ENCODE data around the gene GNPDA1. TPM values are rescaled to one million over a fixed set of nuclear protein-coding genes. Genes with fewer than 3 reads are reported as not detected.

The GNPDA1 gene
- polyA plus RNA-seq, 4 donors, result 20.6 to 123 (median 31.0) TPM

DNA sequence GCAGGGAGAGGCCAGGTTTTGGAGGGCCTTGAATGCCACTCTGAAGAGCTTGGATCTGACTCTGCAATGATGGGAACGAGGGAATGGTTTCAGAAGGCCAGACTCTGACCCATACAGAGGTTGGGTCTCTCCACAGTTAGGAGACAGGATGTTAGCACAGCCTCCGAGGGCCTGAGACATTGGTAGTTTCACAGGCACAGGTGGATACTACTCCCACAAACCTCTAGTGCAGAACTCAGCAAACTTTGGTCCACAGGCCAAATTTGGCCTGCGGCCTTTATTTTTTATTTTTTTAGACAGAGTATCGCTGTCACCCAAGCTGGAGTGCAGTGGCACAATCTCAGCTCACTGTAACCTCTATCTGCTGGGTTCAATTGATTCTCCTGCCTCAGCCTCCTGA is 2.9 kb downstream of the GNPDA1 start:
- H3K27me3 ChIP-seq (ENCODE audit: control insufficient read depth in 3 of 3, insufficient read depth in 3 of 3, low read length in 3 of 3), result no peaks in the 10 kb centered on the region
- WGBS, 3 donors, result 90 to 92% (median 91%) methylated on average over 4 of the region's 4 CpGs
- no peak overlapping the region for H3K27ac ChIP-seq (ENCODE audit: low read depth in 1 of 3, low read length in 2 of 3)
- H3K9me3 ChIP-seq (ENCODE audit: control insufficient read depth in 2 of 2, insufficient read depth in 1 of 2, low read depth in 1 of 2, low read length in 1 of 2), result no peaks in the 10 kb centered on the region
- peaks cover 0 to 51% (median 8%) of the 10 kb centered on the region in 3 donors for H3K36me3 ChIP-seq (ENCODE audit: control insufficient read depth in 3 of 3, insufficient read depth in 2 of 3, low read depth in 1 of 3, low read length in 3 of 3)
- H3K4me3 ChIP-seq (ENCODE audit: low read depth in 1 of 3, low read length in 3 of 3), result no peak overlapping the region
- H3K4me1 ChIP-seq (ENCODE audit: control insufficient read depth in 3 of 3, insufficient read depth in 2 of 3, low read depth in 1 of 3, low read length in 2 of 3), result peaks cover 5 to 21% (median 18%) of the 10 kb centered on the region in 3 donors
- DNase-seq (no peak), FAIRE-seq (no peak)

DNA sequence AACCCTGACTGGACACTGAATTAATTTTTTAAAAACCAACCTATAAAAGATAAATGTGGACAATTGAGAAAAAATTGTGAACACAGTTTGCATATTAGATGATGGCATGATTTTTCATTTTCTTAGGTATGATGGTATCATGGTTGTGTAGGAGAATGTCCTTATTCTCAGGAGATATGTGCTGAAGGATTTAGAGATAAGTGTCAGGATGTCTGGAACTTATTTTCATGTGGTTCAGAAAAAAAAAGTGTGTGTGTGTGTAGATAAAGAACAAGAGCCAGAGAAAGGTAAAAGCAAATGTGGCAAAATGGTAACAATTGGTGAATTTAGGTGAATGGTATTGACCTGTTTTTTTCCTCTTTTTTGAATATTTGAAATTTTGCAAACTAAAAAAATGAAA is 4.0 kb downstream of the GNPDA1 start:
- Histone ChIP-seq H3K4me3 (ENCODE audit: low read depth in 1 of 3, low read length in 3 of 3) (no peak overlapping the region), H3K4me1 (ENCODE audit: control insufficient read depth in 3 of 3, insufficient read depth in 2 of 3, low read depth in 1 of 3, low read length in 2 of 3) (peaks cover 2 to 15% (median 12%) of the 10 kb centered on the region in 3 donors), H3K9me3 (ENCODE audit: control insufficient read depth in 2 of 2, insufficient read depth in 1 of 2, low read depth in 1 of 2, low read length in 1 of 2) (no peaks in the 10 kb centered on the region), H3K27me3 (ENCODE audit: control insufficient read depth in 3 of 3, insufficient read depth in 3 of 3, low read length in 3 of 3) (no peaks in the 10 kb centered on the region), H3K36me3 (ENCODE audit: control insufficient read depth in 3 of 3, insufficient read depth in 2 of 3, low read depth in 1 of 3, low read length in 3 of 3) (peaks cover 0 to 58% (median 11%) of the 10 kb centered on the region in 3 donors), H3K27ac (ENCODE audit: low read depth in 1 of 3, low read length in 2 of 3) (no peak overlapping the region)
- FAIRE-seq (no peak), DNase-seq (no peak)

DNA sequence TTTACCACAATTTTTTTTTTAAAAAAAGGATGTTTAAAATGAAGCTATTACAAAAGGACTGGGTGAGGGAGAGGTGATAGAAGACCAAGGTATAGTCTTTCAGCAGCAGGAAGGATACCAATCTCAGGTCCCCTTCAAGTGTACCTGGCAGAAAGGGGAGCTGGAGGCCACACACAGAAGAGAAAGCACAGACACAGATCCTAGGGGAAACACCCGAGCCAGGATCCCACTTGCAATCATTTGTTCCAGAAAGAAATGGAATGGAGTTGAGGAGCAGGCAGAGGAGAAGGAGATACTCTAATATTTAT is 5.6 kb downstream of the GNPDA1 start:
- no peak for FAIRE-seq
- peaks cover 10 to 67% (median 11%) of the 10 kb centered on the region in 3 donors for H3K36me3 ChIP-seq (ENCODE audit: control insufficient read depth in 3 of 3, insufficient read depth in 2 of 3, low read depth in 1 of 3, low read length in 3 of 3)
- 81 to 96% (median 85%) methylated on average over 1 of the region's 1 CpG for WGBS, 3 donors
- no peaks in the 10 kb centered on the region for H3K9me3 ChIP-seq (ENCODE audit: control insufficient read depth in 2 of 2, insufficient read depth in 1 of 2, low read depth in 1 of 2, low read length in 1 of 2)
- H3K27ac ChIP-seq (ENCODE audit: low read depth in 1 of 3, low read length in 2 of 3), result no peak overlapping the region
- no peak overlapping the region for H3K4me3 ChIP-seq (ENCODE audit: low read depth in 1 of 3, low read length in 3 of 3)
- no peaks in the 10 kb centered on the region for H3K27me3 ChIP-seq (ENCODE audit: control insufficient read depth in 3 of 3, insufficient read depth in 3 of 3, low read length in 3 of 3)
- H3K4me1 ChIP-seq (ENCODE audit: control insufficient read depth in 3 of 3, insufficient read depth in 2 of 3, low read depth in 1 of 3, low read length in 2 of 3), result peaks cover 0 to 11% (median 5%) of the 10 kb centered on the region in 3 donors
- DNase-seq, result no peak

DNA sequence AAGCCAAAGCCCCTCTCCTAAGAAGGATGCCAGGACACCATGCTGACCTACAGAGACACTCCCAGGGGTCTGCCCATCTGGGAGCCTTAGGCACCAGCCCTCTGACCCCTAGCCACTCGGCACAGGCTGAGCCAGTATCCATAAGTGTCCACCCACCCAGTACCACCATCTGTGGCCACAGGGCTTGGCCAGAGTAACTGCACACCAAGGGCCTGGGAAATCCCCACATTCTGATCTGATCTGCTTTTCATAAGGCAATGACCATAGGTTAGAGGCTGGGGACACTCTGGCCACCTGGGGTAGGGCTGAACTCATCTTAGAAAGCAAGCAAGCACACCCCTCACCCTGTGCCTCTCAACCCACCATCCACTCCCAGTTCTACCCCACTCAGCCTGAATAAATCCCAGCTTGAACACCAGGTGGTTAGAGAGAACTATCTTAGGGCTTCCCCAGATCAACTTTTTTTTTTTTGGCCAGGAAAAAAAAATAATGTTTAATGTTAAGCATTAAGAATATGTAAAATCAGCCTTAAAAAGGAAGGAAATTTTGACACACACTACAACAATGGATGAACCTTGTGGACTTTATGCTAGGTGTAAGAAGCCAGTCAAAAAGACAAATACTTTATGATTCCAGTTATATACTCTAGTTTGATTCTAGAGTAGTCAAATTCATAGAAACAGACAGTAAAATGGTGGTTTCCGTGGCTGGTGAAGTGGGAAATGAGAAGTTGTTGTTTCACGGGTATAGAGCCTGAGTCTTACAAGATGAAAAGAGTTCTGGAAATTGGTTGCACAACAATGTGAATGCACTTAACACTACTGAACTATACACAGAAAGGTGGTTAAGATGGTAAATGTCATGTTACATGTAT is 6.2 kb downstream of the GNPDA1 start:
- Histone ChIP-seq H3K9me3 (ENCODE audit: control insufficient read depth in 2 of 2, insufficient read depth in 1 of 2, low read depth in 1 of 2, low read length in 1 of 2) (no peaks in the 10 kb centered on the region), H3K27me3 (ENCODE audit: control insufficient read depth in 3 of 3, insufficient read depth in 3 of 3, low read length in 3 of 3) (no peaks in the 10 kb centered on the region), H3K27ac (ENCODE audit: low read depth in 1 of 3, low read length in 2 of 3) (no peak overlapping the region), H3K36me3 (ENCODE audit: control insufficient read depth in 3 of 3, insufficient read depth in 2 of 3, low read depth in 1 of 3, low read length in 3 of 3) (peaks cover 10 to 62% (median 11%) of the 10 kb centered on the region in 3 donors), H3K4me3 (ENCODE audit: low read depth in 1 of 3, low read length in 3 of 3) (no peak overlapping the region), H3K4me1 (ENCODE audit: control insufficient read depth in 3 of 3, insufficient read depth in 2 of 3, low read depth in 1 of 3, low read length in 2 of 3) (peaks cover 0 to 6% (median 0%) of the 10 kb centered on the region in 3 donors)
- no peak for FAIRE-seq
- 74 to 89% (median 78%) methylated on average over 3 of the region's 3 CpGs for WGBS, 3 donors
- no peak for DNase-seq

DNA sequence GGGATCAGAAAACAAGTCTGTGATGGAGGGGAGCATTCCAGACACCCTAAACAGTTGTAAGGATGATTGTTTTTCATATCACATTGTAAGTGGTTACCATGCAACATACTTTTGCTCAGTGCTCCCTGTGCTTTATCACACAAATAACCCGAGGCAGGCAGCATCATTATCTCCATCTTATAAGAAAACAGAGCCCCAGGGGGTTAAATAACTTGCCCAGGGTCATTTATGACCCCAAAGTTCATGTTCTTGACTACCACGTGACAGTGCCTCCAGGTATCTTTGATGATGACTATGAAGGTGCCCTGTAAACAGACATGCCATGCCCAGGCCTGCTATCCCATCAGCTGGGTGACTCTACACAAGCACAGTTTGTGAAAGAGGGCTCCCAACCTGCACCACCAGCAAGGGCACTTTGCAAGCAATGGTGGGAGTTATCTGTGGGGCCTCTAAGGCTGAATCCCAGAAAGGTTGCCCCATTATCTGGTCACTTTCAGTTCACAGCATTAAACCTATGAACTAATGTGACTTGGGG is 9.5 kb downstream of the GNPDA1 start:
- H3K9me3 ChIP-seq (ENCODE audit: control insufficient read depth in 2 of 2, insufficient read depth in 1 of 2, low read depth in 1 of 2, low read length in 1 of 2), result no peaks in the 10 kb centered on the region
- WGBS, 3 donors, result 27 to 55% (median 47%) methylated on average over 2 of the region's 2 CpGs
- peaks cover 0 to 6% (median 0%) of the 10 kb centered on the region in 3 donors for H3K4me1 ChIP-seq (ENCODE audit: control insufficient read depth in 3 of 3, insufficient read depth in 2 of 3, low read depth in 1 of 3, low read length in 2 of 3)
- DNase-seq, result no peak
- FAIRE-seq, result no peak
- no peak overlapping the region for H3K4me3 ChIP-seq (ENCODE audit: low read depth in 1 of 3, low read length in 3 of 3)
- H3K27me3 ChIP-seq (ENCODE audit: control insufficient read depth in 3 of 3, insufficient read depth in 3 of 3, low read length in 3 of 3), result no peaks in the 10 kb centered on the region
- H3K36me3 ChIP-seq (ENCODE audit: control insufficient read depth in 3 of 3, insufficient read depth in 2 of 3, low read depth in 1 of 3, low read length in 3 of 3), result peaks cover 10 to 55% (median 16%) of the 10 kb centered on the region in 3 donors
- H3K27ac ChIP-seq (ENCODE audit: low read depth in 1 of 3, low read length in 2 of 3), result no peak overlapping the region

DNA sequence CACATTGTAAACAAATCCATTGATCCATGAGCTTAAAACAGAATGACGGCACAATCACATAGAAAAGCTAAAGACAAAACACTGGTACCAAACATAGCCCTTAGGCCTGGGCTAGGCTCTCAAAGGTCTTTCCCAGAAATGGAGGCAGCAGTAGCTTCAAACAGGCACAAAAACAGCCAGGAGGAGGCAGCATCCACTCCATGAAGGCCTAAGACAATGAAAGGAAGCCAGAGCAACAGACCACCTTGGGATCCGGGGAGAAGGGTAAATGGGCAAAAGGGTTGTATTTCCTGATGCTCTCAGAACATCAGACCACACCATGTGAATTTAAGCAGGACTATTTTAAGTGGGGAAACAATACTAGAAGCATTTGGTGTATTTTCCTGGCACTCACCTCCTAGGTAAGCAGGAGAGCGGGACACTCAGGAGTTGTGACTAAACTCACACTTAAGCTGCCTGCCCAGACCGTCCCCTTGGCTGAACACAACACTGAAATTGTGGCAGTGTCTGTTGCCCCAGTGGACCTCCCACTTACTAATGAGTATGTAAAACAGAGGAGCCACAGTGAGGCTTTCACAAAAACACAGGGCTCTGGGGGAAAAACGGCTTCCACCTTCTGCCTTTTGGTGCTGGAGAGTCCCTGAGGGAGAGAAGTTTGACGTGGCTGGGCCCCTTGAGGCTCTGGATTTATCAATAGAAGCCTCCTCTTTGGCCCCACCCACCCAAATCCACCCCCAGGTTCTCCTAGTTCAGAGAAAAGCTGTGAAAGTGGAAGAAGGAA is 11.9 kb downstream of the GNPDA1 start:
- peaks cover 10 to 37% (median 14%) of the 10 kb centered on the region in 3 donors for H3K36me3 ChIP-seq (ENCODE audit: control insufficient read depth in 3 of 3, insufficient read depth in 2 of 3, low read depth in 1 of 3, low read length in 3 of 3)
- H3K27ac ChIP-seq (ENCODE audit: low read depth in 1 of 3, low read length in 2 of 3), result no peak overlapping the region
- 73 to 81% (median 77%) methylated on average over 6 of the region's 6 CpGs for WGBS, 3 donors
- DNase-seq (no peak), FAIRE-seq (no peak)
- H3K9me3 ChIP-seq (ENCODE audit: control insufficient read depth in 2 of 2, insufficient read depth in 1 of 2, low read depth in 1 of 2, low read length in 1 of 2), result no peaks in the 10 kb centered on the region
- H3K4me1 ChIP-seq (ENCODE audit: control insufficient read depth in 3 of 3, insufficient read depth in 2 of 3, low read depth in 1 of 3, low read length in 2 of 3), result peaks cover 0 to 15% (median 0%) of the 10 kb centered on the region in 3 donors
- no peak overlapping the region for H3K4me3 ChIP-seq (ENCODE audit: low read depth in 1 of 3, low read length in 3 of 3)
- no peaks in the 10 kb centered on the region for H3K27me3 ChIP-seq (ENCODE audit: control insufficient read depth in 3 of 3, insufficient read depth in 3 of 3, low read length in 3 of 3)

DNA sequence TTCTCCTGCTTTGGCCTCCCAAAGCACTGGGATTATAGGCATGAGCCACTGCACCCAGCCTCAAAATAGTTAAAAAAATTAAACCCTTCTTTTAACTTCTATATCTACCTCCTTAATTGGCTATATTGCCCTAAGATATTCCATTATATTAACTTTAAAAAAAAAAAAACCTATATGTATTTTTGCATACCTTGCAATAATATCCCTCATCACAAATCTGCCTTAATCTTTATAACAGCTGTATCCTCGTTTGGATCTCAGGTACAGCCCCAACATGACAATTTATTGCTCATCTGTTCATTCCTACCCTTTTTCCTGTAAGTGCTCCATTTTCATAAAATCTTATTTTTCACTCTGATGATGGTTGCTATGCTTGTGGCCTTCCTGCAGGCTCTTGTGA is 12.7 kb downstream of the GNPDA1 start:
- 24 to 51% (median 25%) methylated on average over 1 of the region's 1 CpG for WGBS, 3 donors
- Histone ChIP-seq H3K4me1 (ENCODE audit: control insufficient read depth in 3 of 3, insufficient read depth in 2 of 3, low read depth in 1 of 3, low read length in 2 of 3) (peaks cover 0 to 17% (median 0%) of the 10 kb centered on the region in 3 donors), H3K4me3 (ENCODE audit: low read depth in 1 of 3, low read length in 3 of 3) (no peak overlapping the region), H3K27me3 (ENCODE audit: control insufficient read depth in 3 of 3, insufficient read depth in 3 of 3, low read length in 3 of 3) (no peaks in the 10 kb centered on the region), H3K27ac (ENCODE audit: low read depth in 1 of 3, low read length in 2 of 3) (no peak overlapping the region), H3K36me3 (ENCODE audit: control insufficient read depth in 3 of 3, insufficient read depth in 2 of 3, low read depth in 1 of 3, low read length in 3 of 3) (peaks cover 10 to 30% (median 10%) of the 10 kb centered on the region in 3 donors), H3K9me3 (ENCODE audit: control insufficient read depth in 2 of 2, insufficient read depth in 1 of 2, low read depth in 1 of 2, low read length in 1 of 2) (no peaks in the 10 kb centered on the region)
- FAIRE-seq, result no peak
- no peak for DNase-seq

DNA sequence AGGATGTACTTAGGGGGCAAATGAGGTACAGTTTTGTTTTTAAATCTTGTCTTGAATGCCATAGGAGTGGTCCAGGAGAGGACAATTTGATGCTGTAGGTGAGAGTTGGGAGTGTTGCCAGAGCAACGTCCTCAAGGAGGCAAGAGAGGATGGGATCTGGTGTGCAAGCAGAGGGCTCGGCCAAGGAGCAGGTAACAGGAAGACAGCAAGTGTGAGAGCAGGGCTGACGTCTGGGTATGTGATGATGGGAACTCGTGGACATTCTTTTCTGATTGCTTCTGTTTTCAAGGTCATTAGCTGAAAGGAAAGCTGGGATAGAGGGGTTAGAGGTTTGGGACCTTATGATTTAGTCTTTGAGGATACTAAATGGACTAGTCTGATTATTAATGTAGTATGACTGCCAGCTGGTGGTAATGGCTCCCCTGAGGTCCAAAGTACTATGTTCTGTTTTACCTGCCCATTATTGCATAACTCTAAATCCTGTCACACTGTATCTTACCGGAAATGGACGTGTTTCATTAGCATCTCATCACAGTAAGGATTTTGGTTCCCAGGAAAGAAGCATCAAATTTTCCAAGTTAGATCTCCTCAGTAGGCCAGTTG is 15.4 kb downstream of the GNPDA1 start:
- Histone ChIP-seq H3K27ac (ENCODE audit: low read depth in 1 of 3, low read length in 2 of 3) (peak overlapping the region; percentile 27 to 78 (median 75)), H3K9me3 (ENCODE audit: control insufficient read depth in 2 of 2, insufficient read depth in 1 of 2, low read depth in 1 of 2, low read length in 1 of 2) (no peaks in the 10 kb centered on the region), H3K36me3 (ENCODE audit: control insufficient read depth in 3 of 3, insufficient read depth in 2 of 3, low read depth in 1 of 3, low read length in 3 of 3) (peaks cover 2 to 24% (median 14%) of the 10 kb centered on the region in 3 donors), H3K4me3 (ENCODE audit: low read depth in 1 of 3, low read length in 3 of 3) (no peak overlapping the region), H3K4me1 (ENCODE audit: control insufficient read depth in 3 of 3, insufficient read depth in 2 of 3, low read depth in 1 of 3, low read length in 2 of 3) (peaks cover 0 to 34% (median 0%) of the 10 kb centered on the region in 3 donors), H3K27me3 (ENCODE audit: control insufficient read depth in 3 of 3, insufficient read depth in 3 of 3, low read length in 3 of 3) (no peaks in the 10 kb centered on the region)
- WGBS, 3 donors, result 19 to 44% (median 42%) methylated on average over 6 of the region's 6 CpGs
- DNase-seq (peak; percentile 74 to 79), FAIRE-seq (no peak)

All from small intestine (tissue), 7 donors.